ENCODE results near the gene NLRP9.

DNA sequence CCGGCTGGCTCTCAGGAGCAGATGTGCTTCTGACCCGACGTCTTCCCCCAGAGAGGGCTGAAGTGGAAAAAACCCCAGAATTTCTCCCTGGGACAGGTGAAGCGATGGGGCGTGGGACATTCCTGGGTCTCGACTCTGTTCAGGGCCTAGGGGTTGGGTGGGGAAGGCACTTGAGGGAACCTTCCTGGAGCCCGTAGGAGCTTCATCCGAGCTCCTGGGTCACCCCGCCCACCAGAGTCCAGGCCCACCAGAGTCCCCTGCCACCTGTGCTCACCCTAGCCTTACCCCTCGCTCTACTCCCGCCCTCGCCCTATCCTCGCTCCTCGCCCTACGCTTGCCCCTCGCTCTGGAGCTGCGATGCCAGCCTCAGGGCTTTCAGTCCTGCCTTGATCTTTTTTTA lies 39.9 kb downstream of the NLRP9 start:
- TF ChIP-seq, protein P1, sequence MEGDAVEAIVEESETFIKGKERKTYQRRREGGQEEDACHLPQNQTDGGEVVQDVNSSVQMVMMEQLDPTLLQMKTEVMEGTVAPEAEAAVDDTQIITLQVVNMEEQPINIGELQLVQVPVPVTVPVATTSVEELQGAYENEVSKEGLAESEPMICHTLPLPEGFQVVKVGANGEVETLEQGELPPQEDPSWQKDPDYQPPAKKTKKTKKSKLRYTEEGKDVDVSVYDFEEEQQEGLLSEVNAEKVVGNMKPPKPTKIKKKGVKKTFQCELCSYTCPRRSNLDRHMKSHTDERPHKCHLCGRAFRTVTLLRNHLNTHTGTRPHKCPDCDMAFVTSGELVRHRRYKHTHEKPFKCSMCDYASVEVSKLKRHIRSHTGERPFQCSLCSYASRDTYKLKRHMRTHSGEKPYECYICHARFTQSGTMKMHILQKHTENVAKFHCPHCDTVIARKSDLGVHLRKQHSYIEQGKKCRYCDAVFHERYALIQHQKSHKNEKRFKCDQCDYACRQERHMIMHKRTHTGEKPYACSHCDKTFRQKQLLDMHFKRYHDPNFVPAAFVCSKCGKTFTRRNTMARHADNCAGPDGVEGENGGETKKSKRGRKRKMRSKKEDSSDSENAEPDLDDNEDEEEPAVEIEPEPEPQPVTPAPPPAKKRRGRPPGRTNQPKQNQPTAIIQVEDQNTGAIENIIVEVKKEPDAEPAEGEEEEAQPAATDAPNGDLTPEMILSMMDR (IDR thresholded peaks at IDR 0.05; ENCODE audit: low read depth, low read length): no peak
- no peak for TF ChIP-seq EZH2phosphoT487 (IDR thresholded peaks at IDR 0.05; ENCODE audit: low read depth)
